GM13976 (cell line): Measurements from ENCODE around the gene ZFP36L1.

Source experiments
- DNase-seq: peaks from one replicate; pipeline ENCODE4 v3.0.0; 2012; ENCODE audit warnings: low spot score
- in situ Hi-C: fragments of 300-500 bp; cut with MboI; formaldehyde crosslinking; loops from one replicate; pipeline ENCODE4 v1.12.0; 2022; ENCODE audit warnings: low sequenced_read_pairs, mixed read lengths, inconsistent platforms; ENCODE audit not compliant: unreplicated experiment
- TF ChIP-seq, protein P1 (sequence below): IDR thresholded peaks from 2 replicates; pipeline ENCODE4 v1.5.1; 2012; ENCODE audit warnings: borderline replicate concordance, mild to moderate bottlenecking; ENCODE audit not compliant: insufficient read depth; ENCODE audit errors: extremely low read depth, missing control alignments, control extremely low read depth

The ZFP36L1 gene

DNA sequence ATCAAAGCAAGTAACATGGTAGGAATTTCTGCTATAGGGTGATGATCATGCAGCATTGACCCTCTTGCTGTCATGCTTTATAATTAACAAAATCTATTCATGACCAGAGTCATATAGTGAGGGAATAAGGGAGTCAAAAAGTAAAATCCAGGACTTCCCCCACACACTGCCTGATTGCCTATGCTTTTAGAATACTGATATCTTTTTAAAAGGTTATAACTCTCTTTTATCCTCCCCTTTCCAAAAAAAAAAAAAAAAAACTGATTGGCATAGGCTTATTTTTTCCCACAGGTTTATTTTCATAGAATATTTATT, 51.4 kb downstream of the ZFP36L1 start:
- in situ Hi-C loops: no loop called here
- DNase-seq: no peak
- TF ChIP-seq, protein P1, sequence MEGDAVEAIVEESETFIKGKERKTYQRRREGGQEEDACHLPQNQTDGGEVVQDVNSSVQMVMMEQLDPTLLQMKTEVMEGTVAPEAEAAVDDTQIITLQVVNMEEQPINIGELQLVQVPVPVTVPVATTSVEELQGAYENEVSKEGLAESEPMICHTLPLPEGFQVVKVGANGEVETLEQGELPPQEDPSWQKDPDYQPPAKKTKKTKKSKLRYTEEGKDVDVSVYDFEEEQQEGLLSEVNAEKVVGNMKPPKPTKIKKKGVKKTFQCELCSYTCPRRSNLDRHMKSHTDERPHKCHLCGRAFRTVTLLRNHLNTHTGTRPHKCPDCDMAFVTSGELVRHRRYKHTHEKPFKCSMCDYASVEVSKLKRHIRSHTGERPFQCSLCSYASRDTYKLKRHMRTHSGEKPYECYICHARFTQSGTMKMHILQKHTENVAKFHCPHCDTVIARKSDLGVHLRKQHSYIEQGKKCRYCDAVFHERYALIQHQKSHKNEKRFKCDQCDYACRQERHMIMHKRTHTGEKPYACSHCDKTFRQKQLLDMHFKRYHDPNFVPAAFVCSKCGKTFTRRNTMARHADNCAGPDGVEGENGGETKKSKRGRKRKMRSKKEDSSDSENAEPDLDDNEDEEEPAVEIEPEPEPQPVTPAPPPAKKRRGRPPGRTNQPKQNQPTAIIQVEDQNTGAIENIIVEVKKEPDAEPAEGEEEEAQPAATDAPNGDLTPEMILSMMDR: no peak

GRCh38 chr14:68740788-68741476, 51.9 kb downstream of the ZFP36L1 start:
- no peak for DNase-seq
- in situ Hi-C loops: no loop called here
- TF ChIP-seq, protein P1: no peak

- TF ChIP-seq, protein P1: no peak
- in situ Hi-C loops: no loop called here
- no peak for DNase-seq
These were observed 53.2 kb downstream of the ZFP36L1 start for GRCh38 chr14:68739701-68740100.

- TF ChIP-seq, protein P1: no peak
- in situ Hi-C loops: no loop called here
- DNase-seq: no peak
These were observed 54.3 kb downstream of the ZFP36L1 start for GRCh38 chr14:68738559-68738958.
